Loucy (cell line): ENCODE measurements around the gene ADAM23.

Experiments
- CTCF ChIP-seq: fragments of 200-600 bp; sonication (generic); conservative IDR thresholded peaks from 2 replicates; pipeline ENCODE4 v1.5.1; 2014; ENCODE audit warnings: mild to moderate bottlenecking, antibody characterized with exemption, low read length
- EZH2phosphoT487 ChIP-seq: fragments of 200-600 bp; IDR thresholded peaks from 2 replicates; pipeline ENCODE4 v1.6.1; 2018; ENCODE audit warnings: antibody characterized with exemption, mild to moderate bottlenecking, moderate library complexity, borderline replicate concordance

GRCh38 chr2:206410714-206411113 lies 32.6 kb upstream of the ADAM23 start:
- no peak for TF ChIP-seq CTCF
- no peak for TF ChIP-seq EZH2phosphoT487
